Measurements from ENCODE around the gene TUSC1.
"Not testable (repeated sequence)": the region's sequence is repeated elsewhere in the genome, so short reads cannot be mapped to it uniquely, and the experiment has no call there.

- TF ChIP-seq, protein P1, sequence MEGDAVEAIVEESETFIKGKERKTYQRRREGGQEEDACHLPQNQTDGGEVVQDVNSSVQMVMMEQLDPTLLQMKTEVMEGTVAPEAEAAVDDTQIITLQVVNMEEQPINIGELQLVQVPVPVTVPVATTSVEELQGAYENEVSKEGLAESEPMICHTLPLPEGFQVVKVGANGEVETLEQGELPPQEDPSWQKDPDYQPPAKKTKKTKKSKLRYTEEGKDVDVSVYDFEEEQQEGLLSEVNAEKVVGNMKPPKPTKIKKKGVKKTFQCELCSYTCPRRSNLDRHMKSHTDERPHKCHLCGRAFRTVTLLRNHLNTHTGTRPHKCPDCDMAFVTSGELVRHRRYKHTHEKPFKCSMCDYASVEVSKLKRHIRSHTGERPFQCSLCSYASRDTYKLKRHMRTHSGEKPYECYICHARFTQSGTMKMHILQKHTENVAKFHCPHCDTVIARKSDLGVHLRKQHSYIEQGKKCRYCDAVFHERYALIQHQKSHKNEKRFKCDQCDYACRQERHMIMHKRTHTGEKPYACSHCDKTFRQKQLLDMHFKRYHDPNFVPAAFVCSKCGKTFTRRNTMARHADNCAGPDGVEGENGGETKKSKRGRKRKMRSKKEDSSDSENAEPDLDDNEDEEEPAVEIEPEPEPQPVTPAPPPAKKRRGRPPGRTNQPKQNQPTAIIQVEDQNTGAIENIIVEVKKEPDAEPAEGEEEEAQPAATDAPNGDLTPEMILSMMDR (IDR thresholded peaks at IDR 0.05; ENCODE audit: borderline replicate concordance, extremely low read depth, low read length, poor library complexity, severe bottlenecking), result not testable (repeated sequence)
- TF ChIP-seq EZH2 (IDR thresholded peaks at IDR 0.05; ENCODE audit: borderline replicate concordance, low read depth, low read length, severe bottlenecking), result not testable (repeated sequence)
Observed at GRCh38 chr9:25675858-25676257, 2.4 kb downstream of the TUSC1 start.

Data from DND-41 (cell line).